HG03558 (cell line): ENCODE measurements around the gene SCAF1.

Experiments used
- ATAC-seq: cut with Tn5 transposase; IDR thresholded peaks from one replicate; pipeline ENCODE4 v1.9.1; 2021; ENCODE audit warnings: moderate number of reproducible peaks; ENCODE audit not compliant: unreplicated experiment; ENCODE audit errors: extremely low read depth

Gene SCAF1

GRCh38 chr19:49640113-49640898, 1.7 kb upstream of the SCAF1 start, which contains the start of gene RRAS:
RRAS (minus strand) TSS chr19:49640143; CDS start chr19:49640098, 45 bp downstream.
- peak; percentile 39 for ATAC-seq

GRCh38 chr19:49642492-49643035, 555 bp downstream of the SCAF1 start:
- ATAC-seq = no peak

GRCh38 chr19:49643466-49643865, 1.5 kb downstream of the SCAF1 start:
- ATAC-seq = no peak

- no peak for ATAC-seq
These were observed 3.6 kb downstream of the SCAF1 start for GRCh38 chr19:49645592-49645991.

- no peak for ATAC-seq
These were observed 4.0 kb downstream of the SCAF1 start for GRCh38 chr19:49645995-49646394.

GRCh38 chr19:49646586-49646985, 4.6 kb downstream of the SCAF1 start:
- no peak for ATAC-seq

- no peak for ATAC-seq
These were observed 9.2 kb downstream of the SCAF1 start for GRCh38 chr19:49651029-49651819.

GRCh38 chr19:49651820-49652550, 10.0 kb downstream of the SCAF1 start:
- ATAC-seq = no peak

GRCh38 chr19:49652551-49653465, 10.8 kb downstream of the SCAF1 start:
- ATAC-seq = no peak

GRCh38 chr19:49653466-49653806, 11.4 kb downstream of the SCAF1 start:
- no peak for ATAC-seq

- no peak for ATAC-seq
These were observed 12.6 kb downstream of the SCAF1 start for GRCh38 chr19:49654581-49654980.

GRCh38 chr19:49655570-49656455, 13.8 kb downstream of the SCAF1 start:
- no peak for ATAC-seq

GRCh38 chr19:49656456-49657109, 14.6 kb downstream of the SCAF1 start:
- ATAC-seq = no peak

- ATAC-seq = no peak
These were observed 15.6 kb downstream of the SCAF1 start for GRCh38 chr19:49657493-49658138.

GRCh38 chr19:49658139-49658517, 16.1 kb downstream of the SCAF1 start:
- no peak for ATAC-seq

- ATAC-seq = no peak
These were observed 16.8 kb downstream of the SCAF1 start for GRCh38 chr19:49658566-49659442.
